WTC11 (cell line): ENCODE measurements around the gene BICDL2. TPM values are rescaled to one million over a fixed set of nuclear protein-coding genes. Genes with fewer than 3 reads are reported as not detected.

Source experiments
- ATF6 ChIP-seq: sonication (generic); formaldehyde crosslinking; IDR thresholded peaks from 2 replicates; pipeline ENCODE4 v1.8.1; 2023; ENCODE audit warnings: mild to moderate bottlenecking, missing genetic modification reagents
- ESRRA ChIP-seq: sonication (generic); formaldehyde crosslinking; IDR thresholded peaks from 2 replicates; pipeline ENCODE4 v1.8.1; 2022; ENCODE audit warnings: mild to moderate bottlenecking, missing genetic modification reagents, borderline replicate concordance
- IRF2 ChIP-seq: sonication (generic); formaldehyde crosslinking; IDR thresholded peaks from 2 replicates; pipeline ENCODE4 v1.8.0; 2022; ENCODE audit warnings: low read depth, missing genetic modification reagents, borderline replicate concordance
- JUN ChIP-seq: sonication (generic); formaldehyde crosslinking; IDR thresholded peaks from 2 replicates; pipeline ENCODE4 v1.8.0; 2023; ENCODE audit warnings: mild to moderate bottlenecking, missing genetic modification reagents
- KAT7 ChIP-seq: sonication (generic); formaldehyde crosslinking; IDR thresholded peaks from 2 replicates; pipeline ENCODE4 v1.8.1; 2023; ENCODE audit warnings: missing genetic modification reagents, mild to moderate bottlenecking, borderline replicate concordance
- NFE2L1 ChIP-seq: sonication (generic); formaldehyde crosslinking; IDR thresholded peaks from 2 replicates; pipeline ENCODE4 v1.8.1; 2023; ENCODE audit warnings: missing genetic modification reagents
- NR1H2 ChIP-seq: sonication (generic); formaldehyde crosslinking; IDR thresholded peaks from 2 replicates; pipeline ENCODE4 v1.9.0; 2021; ENCODE audit warnings: mild to moderate bottlenecking, moderate library complexity, missing genetic modification reagents
- RELA ChIP-seq: sonication (generic); formaldehyde crosslinking; IDR thresholded peaks from 2 replicates; pipeline ENCODE4 v1.8.1; 2022; ENCODE audit warnings: missing genetic modification reagents, mild to moderate bottlenecking, borderline replicate concordance
- SMAD3 ChIP-seq: sonication (generic); formaldehyde crosslinking; IDR thresholded peaks from 2 replicates; pipeline ENCODE4 v1.8.0; 2022; ENCODE audit warnings: missing genetic modification reagents, mild to moderate bottlenecking, borderline replicate concordance
- SMAD4 ChIP-seq: sonication (generic); formaldehyde crosslinking; IDR thresholded peaks from 2 replicates; pipeline ENCODE4 v1.8.0; 2022; ENCODE audit warnings: mild to moderate bottlenecking, missing genetic modification reagents
- SOX15 ChIP-seq: fragments of 250-450 bp; sonication (Bioruptor Pico); IDR thresholded peaks from 2 replicates; pipeline ENCODE4 v1.9.0; 2021; ENCODE audit warnings: mild to moderate bottlenecking
- SP1 ChIP-seq: sonication (generic); formaldehyde crosslinking; conservative IDR thresholded peaks from 2 replicates; pipeline ENCODE4 v1.8.1; 2022; ENCODE audit warnings: missing genetic modification reagents
- TEAD1 ChIP-seq: sonication (generic); formaldehyde crosslinking; IDR thresholded peaks from 2 replicates; pipeline ENCODE4 v1.8.0; 2022; ENCODE audit warnings: mild to moderate bottlenecking, missing genetic modification reagents
- USF2 ChIP-seq: sonication (generic); formaldehyde crosslinking; IDR thresholded peaks from 2 replicates; pipeline ENCODE4 v1.8.1; 2023; ENCODE audit warnings: mild to moderate bottlenecking, missing genetic modification reagents, moderate library complexity
- ZBTB21 ChIP-seq: sonication (generic); formaldehyde crosslinking; IDR thresholded peaks from 2 replicates; pipeline ENCODE4 v1.8.1; 2023; ENCODE audit warnings: mild to moderate bottlenecking, missing genetic modification reagents, borderline replicate concordance
- ZBTB43 ChIP-seq: sonication (generic); formaldehyde crosslinking; IDR thresholded peaks from 2 replicates; pipeline ENCODE4 v1.8.1; 2023; ENCODE audit warnings: mild to moderate bottlenecking, missing genetic modification reagents
- ZNF263 ChIP-seq: sonication (generic); formaldehyde crosslinking; IDR thresholded peaks from 2 replicates; pipeline ENCODE4 v1.8.1; 2022; ENCODE audit warnings: low read depth, mild to moderate bottlenecking, moderate library complexity, missing genetic modification reagents
- ZNF396 ChIP-seq: fragments of 250-450 bp; sonication (Bioruptor Pico); IDR thresholded peaks from 2 replicates; pipeline ENCODE4 v1.8.0; 2021; ENCODE audit warnings: mild to moderate bottlenecking, moderate library complexity, borderline replicate concordance
- ZNF416 ChIP-seq: fragments of 250-450 bp; sonication (Bioruptor Pico); IDR thresholded peaks from 2 replicates; pipeline ENCODE4 v1.9.0; 2021; ENCODE audit warnings: mild to moderate bottlenecking, inconsistent platforms
- total RNA-seq: library from RNA; stranded (reverse); gene quantifications from 3 replicates; pipeline ENCODE4 v1.2.3, GENCODE V29; 2021
- TF ChIP-seq, protein P1 (sequence below): sonication (generic); formaldehyde crosslinking; IDR thresholded peaks from 2 replicates; pipeline ENCODE4 v1.8.1; 2022; ENCODE audit warnings: low read depth, missing genetic modification reagents, borderline replicate concordance
- TF ChIP-seq, protein P2 (sequence below): sonication (generic); formaldehyde crosslinking; IDR thresholded peaks from 2 replicates; pipeline ENCODE4 v1.8.1; 2022; ENCODE audit warnings: mild to moderate bottlenecking, moderate library complexity, missing genetic modification reagents
- TF ChIP-seq, protein P3 (sequence below): sonication (generic); formaldehyde crosslinking; IDR thresholded peaks from 2 replicates; pipeline ENCODE4 v1.8.0; 2022; ENCODE audit warnings: mild to moderate bottlenecking, missing genetic modification reagents
- TF ChIP-seq, protein P4 (sequence below): sonication (generic); formaldehyde crosslinking; IDR thresholded peaks from 2 replicates; pipeline ENCODE4 v1.8.0; 2022; ENCODE audit warnings: mild to moderate bottlenecking, missing genetic modification reagents
- TF ChIP-seq, protein P5 (sequence below): sonication (generic); formaldehyde crosslinking; IDR thresholded peaks from 2 replicates; pipeline ENCODE4 v1.8.1; 2023; ENCODE audit warnings: mild to moderate bottlenecking, moderate library complexity, missing genetic modification reagents

Gene BICDL2
- total RNA-seq, 1 experiment from 2014 or later: 28.2 TPM

GRCh38 chr16:3017794-3018506, 18.8 kb downstream of the BICDL2 start, which contains the start of gene CLDN6 (continued):
- TF ChIP-seq ZBTB43 (CRISPR knock-in tag) (no peak), ZBTB21 (CRISPR knock-in tag) (peak; percentile 70; the same call in 1 of the 2 replicates), SP1 (CRISPR knock-in tag) (peak; percentile 96), RELA (CRISPR knock-in tag) (no peak), KAT7 (CRISPR knock-in tag) (no peak), IRF2 (CRISPR knock-in tag) (no peak), ZNF396 (CRISPR knock-in tag) (no peak), JUN (CRISPR knock-in tag) (no peak), ZNF416 (CRISPR knock-in tag) (peak; percentile 12; the same call in 1 of the 2 replicates), USF2 (CRISPR knock-in tag) (peak; percentile 59), ZNF263 (CRISPR knock-in tag) (peak; percentile 25; the same call in 1 of the 2 replicates), NR1H2 (CRISPR knock-in tag) (peak; percentile 51; the same call in 1 of the 2 replicates), SMAD3 (CRISPR knock-in tag) (peak; percentile 71; the same call in 1 of the 2 replicates), ESRRA (CRISPR knock-in tag) (no peak), SMAD4 (no peak), NFE2L1 (CRISPR knock-in tag) (no peak), TEAD1 (peak; percentile 66; the same call in 1 of the 2 replicates), ATF6 (CRISPR knock-in tag) (0 out of 2 replicates have a peak, but pooled peaks have one; percentile 62), SOX15 (no peak)
- TF ChIP-seq, protein P1, sequence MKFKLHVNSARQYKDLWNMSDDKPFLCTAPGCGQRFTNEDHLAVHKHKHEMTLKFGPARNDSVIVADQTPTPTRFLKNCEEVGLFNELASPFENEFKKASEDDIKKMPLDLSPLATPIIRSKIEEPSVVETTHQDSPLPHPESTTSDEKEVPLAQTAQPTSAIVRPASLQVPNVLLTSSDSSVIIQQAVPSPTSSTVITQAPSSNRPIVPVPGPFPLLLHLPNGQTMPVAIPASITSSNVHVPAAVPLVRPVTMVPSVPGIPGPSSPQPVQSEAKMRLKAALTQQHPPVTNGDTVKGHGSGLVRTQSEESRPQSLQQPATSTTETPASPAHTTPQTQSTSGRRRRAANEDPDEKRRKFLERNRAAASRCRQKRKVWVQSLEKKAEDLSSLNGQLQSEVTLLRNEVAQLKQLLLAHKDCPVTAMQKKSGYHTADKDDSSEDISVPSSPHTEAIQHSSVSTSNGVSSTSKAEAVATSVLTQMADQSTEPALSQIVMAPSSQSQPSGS (CRISPR knock-in tag): peak; percentile 60; the same call in 1 of the 2 replicates
- TF ChIP-seq, protein P2, sequence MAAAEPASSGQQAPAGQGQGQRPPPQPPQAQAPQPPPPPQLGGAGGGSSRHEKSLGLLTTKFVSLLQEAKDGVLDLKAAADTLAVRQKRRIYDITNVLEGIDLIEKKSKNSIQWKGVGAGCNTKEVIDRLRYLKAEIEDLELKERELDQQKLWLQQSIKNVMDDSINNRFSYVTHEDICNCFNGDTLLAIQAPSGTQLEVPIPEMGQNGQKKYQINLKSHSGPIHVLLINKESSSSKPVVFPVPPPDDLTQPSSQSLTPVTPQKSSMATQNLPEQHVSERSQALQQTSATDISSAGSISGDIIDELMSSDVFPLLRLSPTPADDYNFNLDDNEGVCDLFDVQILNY (CRISPR knock-in tag): peak; percentile 72
- TF ChIP-seq, protein P3, sequence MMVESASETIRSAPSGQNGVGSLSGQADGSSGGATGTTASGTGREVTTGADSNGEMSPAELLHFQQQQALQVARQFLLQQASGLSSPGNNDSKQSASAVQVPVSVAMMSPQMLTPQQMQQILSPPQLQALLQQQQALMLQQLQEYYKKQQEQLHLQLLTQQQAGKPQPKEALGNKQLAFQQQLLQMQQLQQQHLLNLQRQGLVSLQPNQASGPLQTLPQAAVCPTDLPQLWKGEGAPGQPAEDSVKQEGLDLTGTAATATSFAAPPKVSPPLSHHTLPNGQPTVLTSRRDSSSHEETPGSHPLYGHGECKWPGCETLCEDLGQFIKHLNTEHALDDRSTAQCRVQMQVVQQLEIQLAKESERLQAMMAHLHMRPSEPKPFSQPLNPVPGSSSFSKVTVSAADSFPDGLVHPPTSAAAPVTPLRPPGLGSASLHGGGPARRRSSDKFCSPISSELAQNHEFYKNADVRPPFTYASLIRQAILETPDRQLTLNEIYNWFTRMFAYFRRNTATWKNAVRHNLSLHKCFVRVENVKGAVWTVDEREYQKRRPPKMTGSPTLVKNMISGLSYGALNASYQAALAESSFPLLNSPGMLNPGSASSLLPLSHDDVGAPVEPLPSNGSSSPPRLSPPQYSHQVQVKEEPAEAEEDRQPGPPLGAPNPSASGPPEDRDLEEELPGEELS (CRISPR knock-in tag): peak; percentile 83; the same call in 1 of the 2 replicates
- TF ChIP-seq, protein P4, sequence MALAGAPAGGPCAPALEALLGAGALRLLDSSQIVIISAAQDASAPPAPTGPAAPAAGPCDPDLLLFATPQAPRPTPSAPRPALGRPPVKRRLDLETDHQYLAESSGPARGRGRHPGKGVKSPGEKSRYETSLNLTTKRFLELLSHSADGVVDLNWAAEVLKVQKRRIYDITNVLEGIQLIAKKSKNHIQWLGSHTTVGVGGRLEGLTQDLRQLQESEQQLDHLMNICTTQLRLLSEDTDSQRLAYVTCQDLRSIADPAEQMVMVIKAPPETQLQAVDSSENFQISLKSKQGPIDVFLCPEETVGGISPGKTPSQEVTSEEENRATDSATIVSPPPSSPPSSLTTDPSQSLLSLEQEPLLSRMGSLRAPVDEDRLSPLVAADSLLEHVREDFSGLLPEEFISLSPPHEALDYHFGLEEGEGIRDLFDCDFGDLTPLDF (CRISPR knock-in tag): no peak
- TF ChIP-seq, protein P5, sequence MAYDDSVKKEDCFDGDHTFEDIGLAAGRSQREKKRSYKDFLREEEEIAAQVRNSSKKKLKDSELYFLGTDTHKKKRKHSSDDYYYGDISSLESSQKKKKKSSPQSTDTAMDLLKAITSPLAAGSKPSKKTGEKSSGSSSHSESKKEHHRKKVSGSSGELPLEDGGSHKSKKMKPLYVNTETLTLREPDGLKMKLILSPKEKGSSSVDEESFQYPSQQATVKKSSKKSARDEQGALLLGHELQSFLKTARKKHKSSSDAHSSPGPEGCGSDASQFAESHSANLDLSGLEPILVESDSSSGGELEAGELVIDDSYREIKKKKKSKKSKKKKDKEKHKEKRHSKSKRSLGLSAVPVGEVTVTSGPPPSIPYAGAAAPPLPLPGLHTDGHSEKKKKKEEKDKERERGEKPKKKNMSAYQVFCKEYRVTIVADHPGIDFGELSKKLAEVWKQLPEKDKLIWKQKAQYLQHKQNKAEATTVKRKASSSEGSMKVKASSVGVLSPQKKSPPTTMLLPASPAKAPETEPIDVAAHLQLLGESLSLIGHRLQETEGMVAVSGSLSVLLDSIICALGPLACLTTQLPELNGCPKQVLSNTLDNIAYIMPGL (CRISPR knock-in tag): peak; percentile 79
